Fibroblast of skin of left biceps (primary cell): ENCODE results near the gene CCDC57.
"Not testable (repeated sequence)": the region's sequence is repeated elsewhere in the genome, so short reads cannot be mapped to it uniquely, and the experiment has no call there.

Source experiments
- DNase-seq, 2 experiments: peaks; one replicate each; pipeline ENCODE4 v3.0.0-alpha.2; 2013; ENCODE audit warnings: low read depth in 2 of 2

CCDC57 gene

DNA sequence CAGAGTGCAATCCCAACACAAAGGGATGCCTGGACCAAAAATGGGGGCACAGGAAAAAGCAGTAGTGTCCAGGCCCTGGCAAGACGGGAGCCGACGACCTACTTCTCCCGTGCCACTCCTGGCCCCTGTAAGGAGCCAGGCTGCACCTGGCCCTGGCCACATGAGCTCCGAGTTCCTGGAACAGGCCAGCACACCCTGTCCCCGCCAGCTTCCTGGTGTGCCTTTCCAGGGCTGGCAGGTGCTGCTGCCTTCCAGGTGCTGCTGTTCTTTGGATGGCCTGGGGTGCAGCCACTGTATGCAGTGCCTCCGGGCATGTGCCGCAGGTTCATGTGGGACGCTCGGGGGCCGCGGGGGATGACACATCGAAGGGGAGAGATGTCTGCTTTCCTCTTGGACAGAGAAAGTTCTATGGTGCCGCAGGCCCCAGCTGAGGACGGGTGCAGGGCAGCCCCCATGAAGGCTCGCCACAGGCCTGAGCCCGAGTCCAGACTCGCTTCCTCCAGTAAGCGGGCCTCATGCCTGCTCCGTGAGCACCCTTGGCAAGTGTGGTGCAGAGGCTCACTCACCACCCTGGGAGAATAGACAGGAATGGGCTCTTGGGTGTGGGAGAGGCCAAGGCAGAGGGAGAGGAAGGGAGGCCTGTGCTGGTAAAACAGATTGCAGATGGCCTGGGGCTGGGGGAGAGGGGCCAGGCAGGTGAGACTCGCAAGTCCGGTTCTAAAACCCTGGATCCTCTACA lies 59.9 kb downstream of the CCDC57 start:
- DNase-seq = no peak

GRCh38 chr17:82152114-82152513 lies 60.5 kb downstream of the CCDC57 start:
- DNase-seq = no peak

DNA sequence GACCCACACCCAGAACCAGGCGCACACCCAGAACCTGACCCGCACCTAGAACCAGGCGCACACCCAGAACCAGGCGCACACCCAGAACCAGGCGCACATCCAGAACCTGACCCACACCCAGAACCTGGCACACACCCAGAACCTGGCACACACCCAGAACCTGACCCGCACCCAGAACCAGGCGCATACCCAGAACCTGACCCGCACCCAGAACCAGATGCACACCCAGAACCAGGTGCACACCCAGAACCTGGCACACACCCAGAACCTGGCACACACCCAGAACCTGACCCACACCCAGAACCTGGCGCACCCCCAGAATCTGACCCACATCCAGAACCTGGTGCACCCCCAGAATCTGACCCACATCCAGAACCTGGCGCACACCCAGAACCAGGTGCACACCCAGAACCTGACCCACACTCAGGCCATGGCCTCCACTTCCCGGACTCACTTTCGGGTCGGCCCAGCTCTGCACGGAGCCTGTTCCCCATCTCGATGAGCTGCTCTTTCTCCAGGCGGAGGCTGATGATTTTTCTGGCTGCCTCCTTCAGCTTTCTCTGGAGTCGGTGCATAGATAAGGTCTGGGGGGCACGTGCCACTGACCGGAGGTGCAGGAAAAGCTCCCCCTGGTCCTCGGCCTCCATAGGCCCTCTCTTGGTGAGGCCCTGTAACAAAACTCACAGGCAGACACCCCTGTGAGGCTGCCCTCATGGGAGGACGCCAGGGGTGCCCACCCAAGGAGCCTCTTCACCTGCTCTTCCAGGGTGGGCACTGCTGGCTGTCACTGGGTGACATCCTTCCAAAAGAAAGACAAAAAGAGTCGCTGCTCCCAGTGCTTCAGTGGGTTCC lies 61.3 kb downstream of the CCDC57 start:
- DNase-seq = no peak

- no peak for DNase-seq
These were observed 63.1 kb downstream of the CCDC57 start for GRCh38 chr17:82149401-82150099.

- DNase-seq = no peak
These were observed 63.6 kb downstream of the CCDC57 start for GRCh38 chr17:82148997-82149396.

GRCh38 chr17:82148011-82148410 lies 64.6 kb downstream of the CCDC57 start:
- DNase-seq = no peak

DNA sequence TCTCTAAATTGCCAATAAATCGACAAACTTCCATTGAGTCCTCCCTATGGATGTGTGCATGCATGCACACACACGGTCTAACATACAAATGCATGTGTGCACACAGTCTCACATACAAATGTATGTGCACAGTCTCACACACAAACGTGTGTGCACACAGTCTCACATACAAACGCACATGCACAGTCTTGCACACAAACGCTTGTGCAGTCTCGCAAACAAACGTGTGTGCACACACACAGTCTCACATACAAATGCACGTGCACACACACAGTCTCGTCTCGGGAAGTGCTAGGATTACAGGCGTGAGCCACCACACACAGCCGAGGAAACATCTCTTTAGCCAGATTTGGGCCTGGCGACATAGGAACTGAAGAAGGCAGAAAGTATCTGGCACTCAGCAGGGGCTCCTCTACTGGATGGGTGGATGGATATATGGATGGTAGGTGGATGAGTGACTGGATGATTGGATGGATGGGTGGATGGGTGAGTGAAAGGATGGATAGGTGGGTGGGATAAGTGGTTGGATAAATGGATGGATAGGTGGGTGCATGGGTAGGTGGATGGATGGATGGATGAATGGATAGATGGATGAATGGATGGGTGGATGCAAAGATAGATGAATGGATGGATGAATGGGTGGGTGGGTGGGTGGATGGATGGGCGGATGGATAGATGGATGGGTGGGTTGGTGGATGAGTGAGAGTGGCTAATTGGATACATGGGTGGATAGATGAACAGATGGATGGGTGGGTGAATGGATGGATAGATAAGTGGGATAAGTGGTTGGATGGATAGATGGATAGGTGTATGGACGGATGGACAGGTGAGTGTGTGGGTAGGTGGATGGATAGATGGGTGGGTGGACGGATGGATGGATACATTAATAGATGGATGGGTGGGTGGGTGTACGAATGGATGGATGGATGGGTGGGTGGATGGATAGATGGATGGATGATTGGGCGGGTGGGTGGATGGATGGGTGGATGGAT lies 65.7 kb downstream of the CCDC57 start:
- DNase-seq = no peak

GRCh38 chr17:82145550-82146155 lies 67.0 kb downstream of the CCDC57 start:
- DNase-seq = no peak

GRCh38 chr17:82143333-82143732 lies 69.3 kb downstream of the CCDC57 start:
- no peak for DNase-seq

- not testable (repeated sequence) for DNase-seq
These were observed 72.7 kb downstream of the CCDC57 start for GRCh38 chr17:82139961-82140360.

- no peak for DNase-seq
These were observed 74.1 kb downstream of the CCDC57 start for GRCh38 chr17:82138511-82138992.

- DNase-seq = no peak
These were observed 78.5 kb downstream of the CCDC57 start for GRCh38 chr17:82134101-82134500.

GRCh38 chr17:82133166-82133953 lies 79.3 kb downstream of the CCDC57 start:
- peak; percentile 11 to 12 for DNase-seq

DNA sequence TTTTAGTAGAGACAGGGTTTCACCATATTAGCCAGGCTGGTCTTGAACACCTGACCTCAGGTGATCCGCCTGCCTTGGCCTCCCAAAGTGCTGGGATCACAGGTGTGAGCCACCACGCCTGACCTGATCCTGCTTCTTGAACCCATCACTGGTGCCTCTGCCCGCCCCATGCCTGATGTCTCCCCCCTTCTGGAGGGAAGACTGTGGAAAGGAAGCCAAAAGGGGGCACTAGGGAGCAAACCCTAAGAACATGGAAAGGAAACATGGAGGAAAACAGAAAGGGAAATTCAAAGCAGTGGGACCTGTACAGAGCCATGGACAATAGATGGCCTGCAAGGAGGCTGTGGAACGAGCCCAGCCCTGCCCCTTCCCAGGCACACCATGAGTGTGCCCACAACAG lies 83.5 kb downstream of the CCDC57 start:
- DNase-seq = no peak

DNA sequence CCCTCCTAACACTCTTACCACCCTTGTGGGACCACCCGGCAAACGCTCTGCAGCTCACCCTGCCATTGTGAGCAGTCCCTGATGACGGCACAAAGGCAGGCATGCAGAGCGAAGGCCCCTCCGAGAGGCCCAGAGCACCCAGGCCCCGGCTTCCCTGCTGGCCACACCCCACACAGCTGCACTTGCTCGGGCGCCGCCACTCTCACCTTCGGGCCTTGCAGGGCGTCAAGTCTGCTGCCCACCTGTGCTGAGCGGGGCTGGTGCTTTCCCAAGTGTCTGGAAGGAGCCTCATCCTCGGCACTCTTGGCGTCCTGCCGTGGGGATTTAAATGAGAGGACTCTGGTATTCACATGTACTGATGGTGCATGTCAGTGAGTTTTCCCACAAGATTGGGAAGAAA lies 84.4 kb downstream of the CCDC57 start:
- no peak for DNase-seq

DNA sequence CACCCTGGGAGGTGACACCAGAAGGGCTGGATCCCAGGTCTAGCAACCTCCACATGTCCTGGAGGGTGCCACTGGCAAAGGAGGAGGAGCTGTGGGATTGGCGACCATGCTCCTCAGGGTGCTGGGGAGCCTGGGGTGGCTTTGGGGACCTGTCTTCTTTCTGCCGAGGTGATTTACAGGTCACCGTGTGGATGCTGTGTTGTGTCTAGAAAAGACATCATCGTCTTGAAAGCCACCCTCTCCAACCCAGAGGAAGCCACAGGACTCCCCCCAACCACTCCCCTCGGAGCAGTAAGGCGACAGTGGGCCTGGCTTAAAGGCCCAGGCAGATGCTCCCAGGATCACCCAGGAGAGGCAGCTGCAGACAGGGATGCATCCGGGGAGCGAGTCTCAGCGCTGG lies 84.9 kb downstream of the CCDC57 start:
- no peak for DNase-seq

GRCh38 chr17:82127315-82127595 lies 85.4 kb downstream of the CCDC57 start:
- DNase-seq = no peak

DNA sequence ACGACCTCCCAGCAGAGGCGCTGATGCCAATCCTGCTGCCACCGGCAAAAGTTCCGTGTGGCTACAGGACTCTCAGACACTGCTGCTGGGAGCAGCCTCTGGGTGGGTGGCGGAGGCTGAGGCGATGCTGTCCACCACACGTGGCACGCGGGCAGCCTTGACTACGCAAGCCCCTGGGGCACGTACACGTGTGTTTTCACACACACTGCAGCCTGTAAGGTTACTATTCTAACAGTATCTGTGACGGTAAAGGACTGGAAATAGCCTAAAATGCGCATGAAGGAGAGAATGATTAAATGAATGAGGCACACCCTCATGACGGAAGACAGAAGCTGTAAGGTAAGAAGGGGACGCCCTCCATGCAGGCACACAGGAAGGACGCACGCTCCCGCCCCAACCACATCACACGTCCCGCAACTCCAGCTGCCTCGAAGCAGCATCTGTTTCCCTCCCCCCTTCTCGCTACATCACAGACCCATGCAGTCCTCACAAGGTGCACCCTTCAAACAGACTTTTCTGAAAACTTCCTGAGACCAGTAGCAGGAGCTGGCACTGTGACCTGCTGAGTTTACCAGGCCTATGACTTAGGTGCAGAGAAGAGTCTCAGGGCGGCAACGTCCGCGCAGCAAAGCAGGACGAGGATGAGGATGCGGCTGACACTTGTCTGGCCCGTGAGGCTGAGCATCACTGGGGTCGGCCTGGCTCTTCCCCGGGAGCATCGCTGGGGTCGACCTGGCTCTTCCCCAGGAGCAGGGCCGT lies 85.9 kb downstream of the CCDC57 start:
- no peak for DNase-seq

GRCh38 chr17:82124101-82124500 lies 88.5 kb downstream of the CCDC57 start:
- no peak for DNase-seq
